RWPE2 (cell line): ENCODE results near the gene PHB1.

Experiments
- ATAC-seq: fragments of 200-7000 bp; cut with Tn5 transposase; 3 replicates; pipeline ENCODE4 v1.9.1; 2021; ENCODE audit warnings: low read depth
- DNase-seq: peaks from one replicate; pipeline ENCODE4 v3.0.0-alpha.2; 2020; ENCODE audit warnings: low spot score
- H3K27ac ChIP-seq: fragments of 450-650 bp; 2 replicates; pipeline ENCODE4 v1.5.1; 2017; ENCODE audit warnings: mild to moderate bottlenecking; ENCODE audit not compliant: poor library complexity, severe bottlenecking
- H3K27me3 ChIP-seq: fragments of 250-450 bp; sonication (Bioruptor Pico); 2 replicates; pipeline ENCODE4 v1.5.1; 2021; ENCODE audit warnings: mild to moderate bottlenecking, moderate library complexity; ENCODE audit not compliant: insufficient read depth, poor library complexity, severe bottlenecking
- H3K36me3 ChIP-seq: fragments of 250-450 bp; sonication (Bioruptor Pico); 2 replicates; pipeline ENCODE4 v1.5.1; 2020; ENCODE audit warnings: low read depth, mild to moderate bottlenecking, moderate library complexity
- H3K4me1 ChIP-seq: fragments of 250-450 bp; sonication (Bioruptor Pico); 2 replicates; pipeline ENCODE4 v1.5.1; 2021; ENCODE audit warnings: mild to moderate bottlenecking, moderate library complexity; ENCODE audit not compliant: insufficient read depth, poor library complexity, severe bottlenecking
- H3K4me3 ChIP-seq: fragments of 250-450 bp; sonication (Bioruptor Pico); 2 replicates; pipeline ENCODE4 v1.5.1; 2021; ENCODE audit warnings: mild to moderate bottlenecking, moderate library complexity; ENCODE audit not compliant: severe bottlenecking
- H3K9me3 ChIP-seq: fragments of 250-450 bp; sonication (Bioruptor Pico); 2 replicates; pipeline ENCODE4 v1.5.1; 2021; ENCODE audit warnings: mild to moderate bottlenecking, moderate library complexity; ENCODE audit not compliant: severe bottlenecking
- CTCF ChIP-seq: fragments of 450-650 bp; IDR thresholded peaks from one replicate; pipeline ENCODE4 v1.5.1; 2017; ENCODE audit warnings: mild to moderate bottlenecking, moderate library complexity; ENCODE audit not compliant: poor library complexity, severe bottlenecking

The PHB1 gene

GRCh38 chr17:49361129-49361901 is 53.4 kb downstream of the PHB1 start:
- H3K27ac ChIP-seq, result peak overlapping the region; percentile 80
- peak; percentile 52 for ATAC-seq

DNA sequence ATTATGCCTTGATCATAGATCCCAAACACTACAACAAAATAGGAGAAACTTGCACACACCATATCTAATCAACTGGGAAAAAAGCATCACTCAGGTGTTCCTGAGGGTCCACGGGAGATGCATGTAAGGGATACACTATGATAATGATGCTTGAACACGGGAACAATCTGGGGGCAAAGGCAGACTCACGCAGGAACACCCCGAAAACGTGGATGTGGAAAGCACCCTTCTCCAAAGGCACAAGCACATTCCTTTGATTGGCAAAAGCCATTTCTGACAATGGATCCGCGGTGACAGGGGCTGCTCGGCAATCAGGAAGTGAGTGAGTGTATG is 53.9 kb downstream of the PHB1 start:
- no peak for DNase-seq
- Histone ChIP-seq H3K27ac (peak overlapping the region; percentile 80), H3K4me3 (peak overlapping the region; percentile 92), H3K27me3 (no peaks in the 10 kb centered on the region), H3K9me3 (no peaks in the 10 kb centered on the region), H3K36me3 (no peaks in the 10 kb centered on the region), H3K4me1 (peaks cover 9% of the 10 kb centered on the region)
- ATAC-seq, result peak; percentile 46; the same call in 2 of the 3 replicates
- TF ChIP-seq CTCF, result no peak

More at GRCh38 chr17:49361129-49361901, 53.4 kb downstream of the PHB1 start:
- Histone ChIP-seq H3K27me3 (no peaks in the 10 kb centered on the region), H3K9me3 (no peaks in the 10 kb centered on the region), H3K4me3 (peak overlapping the region; percentile 92), H3K4me1 (peaks cover 9% of the 10 kb centered on the region), H3K36me3 (no peaks in the 10 kb centered on the region)
- TF ChIP-seq CTCF, result no peak
- no peak for DNase-seq

DNA sequence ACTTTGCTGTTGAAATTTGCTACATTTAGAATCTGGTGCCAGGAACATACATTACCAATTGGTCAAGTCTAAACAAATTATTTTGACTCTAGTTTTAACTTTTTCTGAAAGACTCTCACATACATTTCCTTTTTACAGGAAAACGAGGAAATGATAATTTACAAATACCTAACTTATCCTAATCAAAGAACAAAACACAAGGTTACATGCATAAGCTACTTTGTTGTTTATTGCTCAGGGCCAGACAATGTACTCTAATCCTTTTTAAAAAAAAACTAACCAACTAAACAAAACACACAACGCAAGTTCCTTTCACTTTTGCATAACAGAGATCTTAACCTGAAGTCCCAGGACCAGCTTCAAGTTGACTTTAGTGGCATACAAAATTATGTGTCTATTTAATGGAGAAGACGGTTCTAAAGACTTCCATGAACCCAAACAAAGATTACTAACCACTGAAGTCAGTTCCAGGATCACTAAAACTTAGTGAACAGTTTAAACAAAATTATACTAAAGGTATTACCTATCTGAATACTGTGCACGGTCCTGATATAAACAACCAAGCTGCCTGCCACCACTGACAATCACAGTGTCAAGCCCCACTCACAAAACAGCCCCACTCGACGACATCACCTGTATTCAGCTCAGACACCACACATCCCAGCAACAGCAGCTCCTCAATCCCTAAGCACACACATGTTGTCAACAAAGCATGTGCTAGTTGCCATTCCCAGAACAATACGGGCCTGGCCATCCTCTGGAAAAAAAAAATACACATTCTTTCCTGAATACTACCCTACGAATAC is 54.5 kb downstream of the PHB1 start:
- peak overlapping the region; percentile 92 for H3K4me3 ChIP-seq
- no peaks in the 10 kb centered on the region for H3K36me3 ChIP-seq
- peaks cover 9% of the 10 kb centered on the region for H3K4me1 ChIP-seq
- TF ChIP-seq CTCF, result no peak
- no peaks in the 10 kb centered on the region for H3K9me3 ChIP-seq
- no peaks in the 10 kb centered on the region for H3K27me3 ChIP-seq
- H3K27ac ChIP-seq, result peak overlapping the region; percentile 80
- DNase-seq (no peak), ATAC-seq (no peak)

- DNase-seq, result no peak
- peaks cover 12% of the 10 kb centered on the region for H3K4me1 ChIP-seq
- TF ChIP-seq CTCF, result no peak
- no peak overlapping the region for H3K27ac ChIP-seq
- no peaks in the 10 kb centered on the region for H3K9me3 ChIP-seq
- ATAC-seq, result no peak
- H3K4me3 ChIP-seq, result no peak overlapping the region
- H3K27me3 ChIP-seq, result no peaks in the 10 kb centered on the region
- no peaks in the 10 kb centered on the region for H3K36me3 ChIP-seq
Observed at GRCh38 chr17:49358641-49359247, 55.9 kb downstream of the PHB1 start.
